ENCODE measurements around the gene SLC39A9.

- TF ChIP-seq CTCF (IDR thresholded peaks at IDR 0.05), result no peak
- TF ChIP-seq POLR2A (IDR thresholded peaks at IDR 0.05), result no peak
Measured at GRCh38 chr14:69399750-69400149, 1.3 kb downstream of the SLC39A9 start.
